ENCODE data around the gene UBALD1.

DNA sequence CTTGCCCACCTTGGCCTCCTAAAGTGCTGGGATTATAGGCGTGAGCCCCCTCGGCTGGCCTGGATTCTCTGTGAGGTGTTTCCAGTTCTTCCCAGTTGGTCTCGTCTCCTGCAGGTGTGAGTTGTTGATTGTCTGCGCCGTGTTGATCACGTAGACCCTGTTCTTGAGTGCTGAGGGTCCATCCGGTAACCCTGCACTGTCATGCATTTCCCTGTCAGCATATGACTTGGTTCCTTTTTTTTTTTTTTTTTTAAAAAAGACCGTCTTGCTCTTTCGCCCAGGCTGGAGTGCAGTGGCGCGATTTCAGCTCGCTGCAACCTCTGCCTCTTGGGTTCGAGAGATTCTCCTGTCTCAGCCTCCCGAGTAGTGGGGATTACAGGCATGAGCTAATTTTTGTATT is 27.2 kb upstream of the UBALD1 start:
- TF ChIP-seq, protein P1, sequence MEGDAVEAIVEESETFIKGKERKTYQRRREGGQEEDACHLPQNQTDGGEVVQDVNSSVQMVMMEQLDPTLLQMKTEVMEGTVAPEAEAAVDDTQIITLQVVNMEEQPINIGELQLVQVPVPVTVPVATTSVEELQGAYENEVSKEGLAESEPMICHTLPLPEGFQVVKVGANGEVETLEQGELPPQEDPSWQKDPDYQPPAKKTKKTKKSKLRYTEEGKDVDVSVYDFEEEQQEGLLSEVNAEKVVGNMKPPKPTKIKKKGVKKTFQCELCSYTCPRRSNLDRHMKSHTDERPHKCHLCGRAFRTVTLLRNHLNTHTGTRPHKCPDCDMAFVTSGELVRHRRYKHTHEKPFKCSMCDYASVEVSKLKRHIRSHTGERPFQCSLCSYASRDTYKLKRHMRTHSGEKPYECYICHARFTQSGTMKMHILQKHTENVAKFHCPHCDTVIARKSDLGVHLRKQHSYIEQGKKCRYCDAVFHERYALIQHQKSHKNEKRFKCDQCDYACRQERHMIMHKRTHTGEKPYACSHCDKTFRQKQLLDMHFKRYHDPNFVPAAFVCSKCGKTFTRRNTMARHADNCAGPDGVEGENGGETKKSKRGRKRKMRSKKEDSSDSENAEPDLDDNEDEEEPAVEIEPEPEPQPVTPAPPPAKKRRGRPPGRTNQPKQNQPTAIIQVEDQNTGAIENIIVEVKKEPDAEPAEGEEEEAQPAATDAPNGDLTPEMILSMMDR (optimal IDR thresholded peaks at IDR 0.05 in 1 of 3, IDR thresholded peaks at IDR 0.05 in 1 of 3, conservative IDR thresholded peaks at IDR 0.05 in 1 of 3; ENCODE audit: extremely low read depth in 1 of 3, insufficient read depth in 2 of 3, low read length in 3 of 3) = no peak
- TF ChIP-seq EZH2 (IDR thresholded peaks at IDR 0.05; ENCODE audit: low read length) = no peak
